Smooth muscle cell (in vitro differentiated cells): Measurements from ENCODE around the gene PRXL2C. TPM values are rescaled to one million over a fixed set of nuclear protein-coding genes. Genes with fewer than 3 reads are reported as not detected.

Experiments
- DNase-seq: peaks from one replicate; lab custom pipeline; 2025; ENCODE audit not compliant: unreplicated experiment; lab: John Stamatoyannopoulos, UW
- H2AFZ ChIP-seq: fragments of 200-600 bp; sonication (generic); 2 replicates; pipeline ENCODE4 v1.6.0; 2016; ENCODE audit warnings: antibody characterized with exemption, low read depth, mild to moderate bottlenecking
- H3F3A ChIP-seq: fragments of 200-600 bp; sonication (generic); 2 replicates; pipeline ENCODE4 v1.6.0; 2017; ENCODE audit warnings: antibody characterized with exemption, low read depth
- H3K27ac ChIP-seq: fragments of 200-600 bp; sonication (generic); 2 replicates; pipeline ENCODE4 v1.5.1; 2016; ENCODE audit warnings: low read depth, mild to moderate bottlenecking
- H3K27me3 ChIP-seq: fragments of 200-600 bp; sonication (generic); 2 replicates; pipeline ENCODE4 v1.6.1; 2016; ENCODE audit warnings: low read depth, mild to moderate bottlenecking
- H3K36me3 ChIP-seq: fragments of 200-600 bp; sonication (generic); 2 replicates; pipeline ENCODE4 v1.5.1; 2016; ENCODE audit warnings: low read depth
- H3K4me1 ChIP-seq: fragments of 200-600 bp; sonication (generic); 2 replicates; pipeline ENCODE4 v1.5.1; 2016; ENCODE audit warnings: low read depth
- H3K4me2 ChIP-seq: fragments of 200-600 bp; sonication (generic); 2 replicates; pipeline ENCODE4 v1.6.0; 2016; ENCODE audit warnings: mild to moderate bottlenecking
- H3K4me3 ChIP-seq: fragments of 200-600 bp; sonication (generic); 2 replicates; pipeline ENCODE4 v1.5.1; 2016; ENCODE audit warnings: mild to moderate bottlenecking
- H3K79me2 ChIP-seq: fragments of 200-600 bp; sonication (generic); 2 replicates; pipeline ENCODE4 v1.6.0; 2016; ENCODE audit warnings: low read depth, mild to moderate bottlenecking
- H3K9ac ChIP-seq: fragments of 200-600 bp; sonication (generic); 2 replicates; pipeline ENCODE4 v1.6.0; 2016; ENCODE audit warnings: low read depth
- H3K9me3 ChIP-seq: fragments of 200-600 bp; sonication (generic); replicated peaks from 2 replicates; pipeline ENCODE4 v1.5.1; 2016; ENCODE audit warnings: low read depth
- H4K20me1 ChIP-seq: fragments of 200-600 bp; sonication (generic); 2 replicates; pipeline ENCODE4 v1.6.0; 2016; ENCODE audit warnings: low read depth
- CTCF ChIP-seq: fragments of 200-600 bp; sonication (generic); IDR thresholded peaks from 2 replicates; pipeline ENCODE4 v1.5.1; 2017; ENCODE audit warnings: borderline replicate concordance, mild to moderate bottlenecking, antibody characterized with exemption; ENCODE audit not compliant: insufficient read depth, poor library complexity, severe bottlenecking
- WGBS: methylation state at CpG from one replicate; pipeline ENCODE4 v1.1.7; 2016; ENCODE audit warnings: low lambda C conversion rate; 5-methylcytosine and 5-hydroxymethylcytosine counted together
- polyA plus RNA-seq: library from polyadenylated mRNA; unstranded; fragments of >200 nt; fragmentation: Nextera tagmentation; extraction: Ambion mirVana; gene quantifications from 2 replicates; pipeline ENCODE4 v1.2.1, GENCODE V29; 2016
- total RNA-seq: library from RNA; depleted of rRNA; stranded (reverse); fragments of >200 nt; gene quantifications from 2 replicates; pipeline ENCODE4 v1.2.3, GENCODE V29; 2014

PRXL2C gene
- total and polyA plus RNA-seq, 2 experiments from 2014 or later: 3.5 to 3.9 TPM

- Histone ChIP-seq H3K9ac (peak within 1 kb of the TSS; percentile 33), H3K4me3 (peak within 1 kb of the TSS; percentile 77), H3F3A (peaks cover 6% of the 10 kb centered on the region), H3K9me3 (no peaks in the 10 kb centered on the region), H2AFZ (peak within 1 kb of the TSS; percentile 91), H3K4me2 (peak within 1 kb of the TSS; percentile 93), H3K4me1 (peaks cover 11% of the 10 kb centered on the region), H3K36me3 (no peaks in the 10 kb centered on the region), H3K27ac (peak within 1 kb of the TSS; percentile 42), H3K79me2 (no peaks in the 10 kb centered on the region), H3K27me3 (no peaks in the 10 kb centered on the region), H4K20me1 (peaks cover 39% of the 10 kb centered on the region)
- no peak for TF ChIP-seq CTCF
- peak; percentile 25 for DNase-seq
- whole genome bisulfite sequencing: under 1% methylated on average over 42 of the region's 66 CpGs
These were observed 35.5 kb downstream of the PRXL2C start, which contains the start of gene CDC14B for GRCh38 chr9:96619491-96620180. Gene CDC14B (minus strand): TSS chr9:96619843. CDS start chr9:96619378, 465 bp downstream.

- no peak for TF ChIP-seq CTCF
- peak overlapping the region; percentile 33 for H3K9ac ChIP-seq
- no peaks in the 10 kb centered on the region for H3K27me3 ChIP-seq
- peak overlapping the region; percentile 93 for H3K4me2 ChIP-seq
- no peak overlapping the region for H3K27ac ChIP-seq
- H3K9me3 ChIP-seq: no peaks in the 10 kb centered on the region
- H2AFZ ChIP-seq: peak overlapping the region; percentile 53
- H3K4me1 ChIP-seq: peaks cover 11% of the 10 kb centered on the region
- H4K20me1 ChIP-seq: peaks cover 45% of the 10 kb centered on the region
- DNase-seq: no peak
- 0% methylated on average over 25 of the region's 54 CpGs for WGBS
- no peaks in the 10 kb centered on the region for H3K36me3 ChIP-seq
- peak overlapping the region; percentile 77 for H3K4me3 ChIP-seq
- peaks cover 6% of the 10 kb centered on the region for H3F3A ChIP-seq
- H3K79me2 ChIP-seq: no peaks in the 10 kb centered on the region
These were observed 36.0 kb downstream of the PRXL2C start for GRCh38 chr9:96619124-96619465.

- Histone ChIP-seq H3K27ac (peak overlapping the region; percentile 42), H3K4me2 (peak overlapping the region; percentile 93), H3K4me3 (peak overlapping the region; percentile 77), H3K9ac (peak overlapping the region; percentile 33), H4K20me1 (peaks cover 51% of the 10 kb centered on the region), H3K27me3 (no peaks in the 10 kb centered on the region), H3K79me2 (peaks cover 4% of the 10 kb centered on the region), H2AFZ (peak overlapping the region; percentile 53), H3F3A (peaks cover 6% of the 10 kb centered on the region), H3K9me3 (no peaks in the 10 kb centered on the region), H3K4me1 (peaks cover 11% of the 10 kb centered on the region), H3K36me3 (no peaks in the 10 kb centered on the region)
- TF ChIP-seq CTCF: no peak
- 3% methylated on average over 52 of the region's 69 CpGs for WGBS
- peak; percentile 19 for DNase-seq
These were observed 36.7 kb downstream of the PRXL2C start for GRCh38 chr9:96618209-96619123.
